SKM-1 (cell line): ENCODE data around the gene C14orf132.

Experiments
- DNase-seq: peaks from one replicate; lab custom pipeline; 2025; ENCODE audit not compliant: unreplicated experiment; lab: John Stamatoyannopoulos, UW

Gene C14orf132

GRCh38 chr14:96039633-96040311 lies 610 bp downstream of the C14orf132 start:
- DNase-seq: no peak

GRCh38 chr14:96040828-96041371 lies 1.7 kb downstream of the C14orf132 start:
- DNase-seq: no peak

- DNase-seq: no peak
Observed at GRCh38 chr14:96042248-96042930, 3.2 kb downstream of the C14orf132 start.

- no peak for DNase-seq
Observed at GRCh38 chr14:96046630-96047029, 7.5 kb downstream of the C14orf132 start.

GRCh38 chr14:96047101-96047500 lies 7.9 kb downstream of the C14orf132 start:
- DNase-seq: no peak

GRCh38 chr14:96049932-96050331 lies 10.8 kb downstream of the C14orf132 start:
- DNase-seq: no peak

GRCh38 chr14:96050482-96050881 lies 11.3 kb downstream of the C14orf132 start:
- no peak for DNase-seq

- no peak for DNase-seq
Observed at GRCh38 chr14:96051231-96051630, 12.1 kb downstream of the C14orf132 start.

- DNase-seq: no peak
Observed at GRCh38 chr14:96051642-96052540, 12.7 kb downstream of the C14orf132 start.

- no peak for DNase-seq
Observed at GRCh38 chr14:96052541-96053247, 13.5 kb downstream of the C14orf132 start.

- no peak for DNase-seq
Observed at GRCh38 chr14:96053248-96053599, 14.1 kb downstream of the C14orf132 start.

GRCh38 chr14:96053600-96054381 lies 14.6 kb downstream of the C14orf132 start:
- no peak for DNase-seq

GRCh38 chr14:96054661-96055060 lies 15.5 kb downstream of the C14orf132 start:
- DNase-seq: no peak

- no peak for DNase-seq
Observed at GRCh38 chr14:96055065-96055752, 16.0 kb downstream of the C14orf132 start.

- no peak for DNase-seq
Observed at GRCh38 chr14:96055753-96056508, 16.8 kb downstream of the C14orf132 start.

- DNase-seq: no peak
Observed at GRCh38 chr14:96056509-96057422, 17.6 kb downstream of the C14orf132 start.

- no peak for DNase-seq
Observed at GRCh38 chr14:96057738-96058137, 18.6 kb downstream of the C14orf132 start.
